ENCODE measurements around the gene HIVEP2.

Gene HIVEP2

DNA sequence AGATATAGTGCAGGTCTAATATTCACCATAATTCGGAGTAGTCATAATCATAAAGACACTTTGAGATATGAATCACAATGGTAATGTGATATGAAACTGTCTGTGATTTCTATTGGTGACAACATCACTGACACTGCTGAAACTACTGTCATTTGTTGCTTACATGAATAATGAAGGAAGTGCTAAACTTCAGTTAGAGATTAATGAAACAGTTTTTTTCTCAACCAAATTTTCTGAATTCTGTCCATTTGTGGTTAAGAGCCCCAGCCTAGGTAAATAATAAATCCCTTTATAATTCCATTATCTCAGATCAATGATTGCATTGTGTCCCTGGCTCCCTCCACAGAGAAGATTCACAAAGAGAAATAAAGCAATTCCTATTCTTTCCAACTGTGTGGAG lies 122.6 kb downstream of the HIVEP2 start:
- DNase-seq (ENCODE audit: low spot score in 2 of 2), result peak in 1 of 2 experiments; percentile 14
- no peaks in the 10 kb centered on the region for H3K4me1 ChIP-seq
- no peak overlapping the region for H3K4me3 ChIP-seq
- in situ Hi-C loops (cut with MboI; ENCODE audit: low sequenced_read_pairs), result no loop called here
- no peaks in the 10 kb centered on the region for H3K9me3 ChIP-seq
- no peaks in the 10 kb centered on the region for H3K36me3 ChIP-seq (replicated peaks)
- no peaks in the 10 kb centered on the region for H3K27me3 ChIP-seq (ENCODE audit: low read depth)

GRCh38 chr6:142821860-142822259 lies 123.1 kb downstream of the HIVEP2 start:
- no peak for DNase-seq (ENCODE audit: low spot score in 2 of 2)
- Histone ChIP-seq H3K9me3 (no peaks in the 10 kb centered on the region), H3K36me3 (replicated peaks) (no peaks in the 10 kb centered on the region), H3K27me3 (ENCODE audit: low read depth) (no peaks in the 10 kb centered on the region), H3K4me1 (no peaks in the 10 kb centered on the region), H3K4me3 (no peak overlapping the region)
- in situ Hi-C loops (cut with MboI; ENCODE audit: low sequenced_read_pairs), result no loop called here

GRCh38 chr6:142821164-142821716 lies 123.7 kb downstream of the HIVEP2 start:
- in situ Hi-C loops (cut with MboI; ENCODE audit: low sequenced_read_pairs), result no loop called here
- Histone ChIP-seq H3K27me3 (ENCODE audit: low read depth) (no peaks in the 10 kb centered on the region), H3K36me3 (replicated peaks) (no peaks in the 10 kb centered on the region), H3K9me3 (no peaks in the 10 kb centered on the region), H3K4me3 (no peak overlapping the region), H3K4me1 (no peaks in the 10 kb centered on the region)
- no peak for DNase-seq (ENCODE audit: low spot score in 2 of 2)

GRCh38 chr6:142820338-142821051 lies 124.5 kb downstream of the HIVEP2 start:
- no peak overlapping the region for H3K4me3 ChIP-seq

DNA sequence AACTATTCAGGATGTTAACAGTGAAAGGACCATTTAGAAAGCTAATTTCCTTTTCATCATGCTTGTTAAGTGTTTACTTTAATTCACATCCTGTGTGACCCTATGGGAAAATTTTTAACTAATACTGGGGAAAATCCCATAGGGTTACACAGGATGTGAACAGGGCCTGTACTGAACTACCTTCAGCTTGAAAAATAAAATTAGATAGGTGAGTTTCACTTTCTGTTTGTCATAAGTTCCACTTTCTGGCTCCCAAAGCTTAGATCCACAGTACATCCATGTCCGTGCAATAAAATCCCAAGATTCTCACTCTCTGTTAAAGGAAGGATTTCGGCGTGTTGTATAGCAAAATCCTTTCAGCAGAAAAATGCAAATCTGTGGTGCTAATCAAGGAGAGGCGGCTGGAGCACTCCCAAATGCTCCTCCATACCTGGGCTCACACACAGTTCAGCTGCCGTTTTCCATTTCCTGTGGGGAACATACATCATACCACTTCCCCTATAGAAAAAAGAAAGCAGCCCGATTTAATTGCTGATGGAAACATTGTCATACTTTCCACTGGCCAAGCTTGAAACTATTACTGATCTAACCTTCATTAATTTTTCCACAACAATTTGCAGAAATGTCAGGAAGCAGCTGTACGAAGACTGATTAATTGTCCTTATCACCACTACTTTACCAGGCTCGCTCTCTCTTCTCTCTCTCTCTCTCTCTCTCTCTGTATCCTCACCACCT lies 125.2 kb downstream of the HIVEP2 start:
- no peaks in the 10 kb centered on the region for H3K9me3 ChIP-seq
- no peaks in the 10 kb centered on the region for H3K27me3 ChIP-seq (ENCODE audit: low read depth)
- no peak for DNase-seq (ENCODE audit: low spot score in 2 of 2)
- H3K4me3 ChIP-seq, result no peak overlapping the region
- H3K36me3 ChIP-seq (replicated peaks), result no peaks in the 10 kb centered on the region
- H3K4me1 ChIP-seq, result no peaks in the 10 kb centered on the region
- in situ Hi-C loops (cut with MboI; ENCODE audit: low sequenced_read_pairs), result no loop called here

More at GRCh38 chr6:142820338-142821051, 124.5 kb downstream of the HIVEP2 start:
- Histone ChIP-seq H3K4me1 (no peaks in the 10 kb centered on the region), H3K27me3 (ENCODE audit: low read depth) (no peaks in the 10 kb centered on the region), H3K36me3 (replicated peaks) (no peaks in the 10 kb centered on the region), H3K9me3 (no peaks in the 10 kb centered on the region)
- in situ Hi-C loops (cut with MboI; ENCODE audit: low sequenced_read_pairs), result no loop called here
- DNase-seq (ENCODE audit: low spot score in 2 of 2), result no peak

DNA sequence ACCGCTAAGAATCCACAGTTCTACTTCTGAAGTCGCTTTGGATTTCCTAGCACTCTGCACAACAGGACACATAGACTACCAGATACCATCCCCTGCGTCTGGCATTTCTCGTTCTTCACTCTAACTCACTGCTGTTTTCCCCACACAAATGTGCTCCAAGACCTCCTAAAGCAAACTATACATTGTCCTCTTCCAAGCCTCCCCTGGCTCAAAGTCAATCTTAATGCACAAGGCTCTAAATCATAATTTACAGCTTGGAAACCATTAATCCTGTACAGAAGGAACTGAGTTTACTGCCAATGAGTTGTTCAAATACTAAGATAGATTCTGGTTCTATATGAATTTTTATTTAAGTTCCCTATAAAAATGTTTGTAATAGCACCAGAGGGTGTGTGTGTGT lies 128.5 kb downstream of the HIVEP2 start:
- Histone ChIP-seq H3K4me3 (no peak overlapping the region), H3K9me3 (no peaks in the 10 kb centered on the region), H3K27me3 (ENCODE audit: low read depth) (no peaks in the 10 kb centered on the region), H3K4me1 (no peaks in the 10 kb centered on the region), H3K36me3 (replicated peaks) (no peaks in the 10 kb centered on the region)
- in situ Hi-C loops (cut with MboI; ENCODE audit: low sequenced_read_pairs), result no loop called here
- no peak for DNase-seq (ENCODE audit: low spot score in 2 of 2)

DNA sequence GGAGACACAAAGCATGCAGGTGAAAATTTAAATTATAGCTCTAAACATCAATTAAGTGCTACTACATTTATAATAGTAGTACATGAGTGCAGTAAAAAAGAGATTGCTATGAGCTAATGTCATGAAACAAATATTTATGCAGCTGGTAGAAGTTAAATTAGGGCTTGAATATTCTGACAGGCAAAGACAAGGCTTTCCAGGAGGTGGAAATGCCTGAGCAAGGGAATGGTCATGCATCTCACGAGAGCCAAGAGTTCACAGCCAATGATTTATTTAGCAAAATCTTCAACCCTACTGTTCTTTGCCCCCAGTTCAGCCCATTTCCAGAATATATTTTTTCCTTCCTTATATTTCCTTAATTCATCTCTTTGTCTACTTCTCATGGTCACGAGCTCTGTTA lies 128.9 kb downstream of the HIVEP2 start:
- DNase-seq (ENCODE audit: low spot score in 2 of 2), result no peak
- Histone ChIP-seq H3K4me3 (no peak overlapping the region), H3K4me1 (no peaks in the 10 kb centered on the region), H3K9me3 (no peaks in the 10 kb centered on the region), H3K36me3 (replicated peaks) (no peaks in the 10 kb centered on the region), H3K27me3 (ENCODE audit: low read depth) (no peaks in the 10 kb centered on the region)
- in situ Hi-C loops (cut with MboI; ENCODE audit: low sequenced_read_pairs), result no loop called here

- Histone ChIP-seq H3K4me1 (peaks cover 2% of the 10 kb centered on the region; the same call in 1 of the 2 replicates), H3K9me3 (no peaks in the 10 kb centered on the region), H3K36me3 (replicated peaks) (no peaks in the 10 kb centered on the region), H3K27me3 (ENCODE audit: low read depth) (no peaks in the 10 kb centered on the region), H3K4me3 (no peak overlapping the region)
- in situ Hi-C loops (cut with MboI; ENCODE audit: low sequenced_read_pairs), result no loop called here
- DNase-seq (ENCODE audit: low spot score in 2 of 2), result no peak
Measured at GRCh38 chr6:142811923-142812322, 133.1 kb downstream of the HIVEP2 start.

GRCh38 chr6:142810952-142811514 lies 133.9 kb downstream of the HIVEP2 start:
- H3K27me3 ChIP-seq (ENCODE audit: low read depth), result no peaks in the 10 kb centered on the region
- in situ Hi-C loops (cut with MboI; ENCODE audit: low sequenced_read_pairs), result no loop called here
- peaks cover 2% of the 10 kb centered on the region; the same call in 1 of the 2 replicates for H3K4me1 ChIP-seq
- H3K36me3 ChIP-seq (replicated peaks), result no peaks in the 10 kb centered on the region
- H3K9me3 ChIP-seq, result no peaks in the 10 kb centered on the region
- H3K4me3 ChIP-seq, result no peak overlapping the region
- DNase-seq (ENCODE audit: low spot score in 2 of 2), result no peak

GRCh38 chr6:142809947-142810346 lies 135.0 kb downstream of the HIVEP2 start:
- H3K4me1 ChIP-seq, result peaks cover 2% of the 10 kb centered on the region; the same call in 1 of the 2 replicates
- in situ Hi-C loops (cut with MboI; ENCODE audit: low sequenced_read_pairs), result no loop called here
- no peaks in the 10 kb centered on the region for H3K27me3 ChIP-seq (ENCODE audit: low read depth)
- H3K4me3 ChIP-seq, result no peak overlapping the region
- H3K9me3 ChIP-seq, result no peaks in the 10 kb centered on the region
- no peaks in the 10 kb centered on the region for H3K36me3 ChIP-seq (replicated peaks)
- no peak for DNase-seq (ENCODE audit: low spot score in 2 of 2)

DNA sequence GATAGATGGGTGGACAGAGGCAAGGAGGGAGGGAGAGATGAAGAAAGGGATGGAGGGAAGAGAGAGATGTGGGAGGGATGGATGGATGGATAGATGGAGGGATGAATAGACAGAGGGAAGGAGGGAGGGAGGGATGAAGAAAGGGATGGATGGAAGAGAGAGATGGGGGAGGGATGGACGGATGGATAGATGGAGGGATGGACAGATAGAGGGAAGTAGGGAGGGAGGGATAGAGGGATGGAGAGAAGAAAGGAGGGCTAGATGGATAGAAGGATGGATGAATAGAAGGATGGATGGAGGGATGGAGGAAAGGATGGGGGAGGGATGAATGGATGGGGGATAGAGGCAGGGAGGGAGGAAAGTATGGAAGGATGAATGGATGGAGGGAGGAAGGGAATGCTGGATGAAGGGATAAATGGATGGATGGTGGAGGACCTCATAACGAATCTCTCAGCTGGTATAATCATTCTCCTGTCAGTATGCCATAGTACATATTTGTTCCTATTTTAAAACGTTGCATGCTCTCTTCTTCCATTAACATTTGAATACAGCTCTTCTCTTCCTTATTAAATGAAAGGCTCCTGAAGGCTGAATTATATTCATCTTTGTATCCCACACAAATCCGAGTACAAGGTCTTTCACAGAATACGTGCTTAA lies 136.4 kb downstream of the HIVEP2 start:
- Histone ChIP-seq H3K9me3 (no peaks in the 10 kb centered on the region), H3K4me3 (no peak overlapping the region), H3K4me1 (peaks cover 2% of the 10 kb centered on the region; the same call in 1 of the 2 replicates), H3K27me3 (ENCODE audit: low read depth) (no peaks in the 10 kb centered on the region), H3K36me3 (replicated peaks) (no peaks in the 10 kb centered on the region)
- in situ Hi-C loops (cut with MboI; ENCODE audit: low sequenced_read_pairs), result no loop called here
- no peak for DNase-seq (ENCODE audit: low spot score in 2 of 2)

DNA sequence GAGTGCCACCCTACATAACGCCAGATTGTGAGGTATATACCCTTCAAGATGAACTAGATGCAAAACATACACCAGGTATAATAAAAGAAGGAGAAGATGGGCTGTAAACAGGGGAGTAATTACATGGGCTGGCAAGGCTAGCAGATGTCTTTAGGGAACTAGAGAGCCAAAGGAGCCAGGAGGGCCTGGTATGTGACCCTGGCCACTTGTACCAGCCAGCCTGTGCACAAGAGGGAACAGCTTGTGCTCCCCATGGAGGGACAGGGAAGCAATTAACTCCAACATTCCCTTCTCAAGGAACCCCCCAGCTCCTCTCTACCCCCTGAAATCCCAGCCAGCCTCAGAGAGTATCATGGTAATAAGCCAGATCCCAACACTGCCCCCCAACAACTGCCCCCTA lies 139.9 kb downstream of the HIVEP2 start:
- Histone ChIP-seq H3K9me3 (no peaks in the 10 kb centered on the region), H3K4me1 (peaks cover 2% of the 10 kb centered on the region; the same call in 1 of the 2 replicates), H3K36me3 (replicated peaks) (no peaks in the 10 kb centered on the region), H3K27me3 (ENCODE audit: low read depth) (no peaks in the 10 kb centered on the region), H3K4me3 (no peak overlapping the region)
- in situ Hi-C loops (cut with MboI; ENCODE audit: low sequenced_read_pairs), result no loop called here
- DNase-seq (ENCODE audit: low spot score in 2 of 2), result no peak

- Histone ChIP-seq H3K27me3 (ENCODE audit: low read depth) (no peaks in the 10 kb centered on the region), H3K4me3 (no peak overlapping the region), H3K4me1 (peaks cover 2% of the 10 kb centered on the region; the same call in 1 of the 2 replicates), H3K36me3 (replicated peaks) (no peaks in the 10 kb centered on the region), H3K9me3 (no peaks in the 10 kb centered on the region)
- DNase-seq (ENCODE audit: low spot score in 2 of 2), result no peak
- in situ Hi-C loops (cut with MboI; ENCODE audit: low sequenced_read_pairs), result no loop called here
Measured at GRCh38 chr6:142804490-142804889, 140.5 kb downstream of the HIVEP2 start.

Measured in HAP-1 (cell line).